H9 (cell line): Measurements from ENCODE around the gene YPEL5. TPM values are rescaled to one million over a fixed set of nuclear protein-coding genes. Genes with fewer than 3 reads are reported as not detected.

Source experiments
- DNase-seq: peaks from one replicate; pipeline ENCODE4 v3.0.0-alpha.2; 2017
- H2AFZ ChIP-seq: one replicate; pipeline ENCODE4 v1.6.1; 2013; ENCODE audit warnings: mild to moderate bottlenecking, low read length, control low read depth, moderate library complexity
- H2AK5ac ChIP-seq: 2 replicates; pipeline ENCODE4 v1.6.1; 2013; ENCODE audit warnings: low read length, control low read depth, mixed read lengths; ENCODE audit not compliant: insufficient read length
- H2BK120ac ChIP-seq: one replicate; pipeline ENCODE4 v1.6.1; 2013; ENCODE audit warnings: low read depth, mild to moderate bottlenecking, low read length, control low read depth, inconsistent platforms; ENCODE audit not compliant: poor library complexity, severe bottlenecking
- H2BK12ac ChIP-seq: 2 replicates; pipeline ENCODE4 v1.6.1; 2013; ENCODE audit warnings: low read length, control low read depth, mixed read lengths, low read depth; ENCODE audit not compliant: insufficient read length
- H2BK15ac ChIP-seq: 2 replicates; pipeline ENCODE4 v1.6.1; 2013; ENCODE audit warnings: low read depth, low read length, control low read depth
- H2BK20ac ChIP-seq: one replicate; pipeline ENCODE4 v1.6.1; 2013; ENCODE audit warnings: low read depth, mild to moderate bottlenecking, low read length, control low read depth, inconsistent platforms; ENCODE audit not compliant: poor library complexity, severe bottlenecking
- H2BK5ac ChIP-seq: 2 replicates; pipeline ENCODE4 v1.6.1; 2013; ENCODE audit warnings: low read length, control low read depth, mixed read lengths; ENCODE audit not compliant: insufficient read length
- H3K14ac ChIP-seq: 2 replicates; pipeline ENCODE4 v1.6.1; 2013; ENCODE audit warnings: low read length, control low read depth; ENCODE audit not compliant: insufficient read depth
- H3K18ac ChIP-seq: 2 replicates; pipeline ENCODE4 v1.6.1; 2013; ENCODE audit warnings: low read depth, mild to moderate bottlenecking, mixed read lengths, low read length, control low read depth; ENCODE audit not compliant: insufficient read length
- H3K23ac ChIP-seq: 2 replicates; pipeline ENCODE4 v1.6.1; 2013; ENCODE audit warnings: low read length, control low read depth, mixed read lengths, low read depth; ENCODE audit not compliant: insufficient read length
- H3K23me2 ChIP-seq: 2 replicates; pipeline ENCODE4 v1.6.1; 2013; ENCODE audit warnings: low read depth, mild to moderate bottlenecking, mixed read lengths, low read length, control low read depth; ENCODE audit not compliant: insufficient read length, poor library complexity, severe bottlenecking
- H3K27ac ChIP-seq: 2 replicates; pipeline ENCODE4 v1.5.1; 2013; ENCODE audit warnings: low read length, control low read depth, mixed read lengths, low read depth; ENCODE audit not compliant: insufficient read length
- H3K27me3 ChIP-seq: 2 replicates; pipeline ENCODE4 v1.6.1; 2013; ENCODE audit warnings: low read length, control low read depth, inconsistent platforms; ENCODE audit not compliant: insufficient read depth
- H3K4ac ChIP-seq: 2 replicates; pipeline ENCODE4 v1.6.1; 2013; ENCODE audit warnings: low read depth, mild to moderate bottlenecking, control low read depth, inconsistent platforms, low read length, moderate library complexity
- H3K4me1 ChIP-seq: 2 replicates; pipeline ENCODE4 v1.6.1; 2013; ENCODE audit warnings: low read length, control low read depth, inconsistent platforms; ENCODE audit not compliant: insufficient read depth
- H3K4me2 ChIP-seq: 2 replicates; pipeline ENCODE4 v1.6.1; 2013; ENCODE audit warnings: low read length, control low read depth, mixed read lengths; ENCODE audit not compliant: insufficient read length, insufficient read depth
- H3K56ac ChIP-seq: 2 replicates; pipeline ENCODE4 v1.6.1; 2013; ENCODE audit warnings: low read depth, mild to moderate bottlenecking, mixed read lengths, low read length, control low read depth; ENCODE audit not compliant: insufficient read length
- H3K79me1 ChIP-seq: 2 replicates; pipeline ENCODE4 v1.6.1; 2013; ENCODE audit warnings: low read depth, mild to moderate bottlenecking, moderate library complexity, low read length, control low read depth, inconsistent platforms; ENCODE audit not compliant: insufficient read depth, poor library complexity, severe bottlenecking
- H3K79me2 ChIP-seq: 2 replicates; pipeline ENCODE4 v1.6.1; 2013; ENCODE audit warnings: low read length, control low read depth, inconsistent platforms; ENCODE audit not compliant: insufficient read depth
- H3K9ac ChIP-seq: 2 replicates; pipeline ENCODE4 v1.6.1; 2013; ENCODE audit warnings: low read length, control low read depth, mixed read lengths; ENCODE audit not compliant: insufficient read length; ENCODE audit errors: extremely low read depth
- H3K9me3 ChIP-seq: one replicate; pipeline ENCODE4 v1.6.1; 2013; ENCODE audit warnings: low read depth, low read length, inconsistent platforms; ENCODE audit not compliant: control insufficient read depth
- H3T11ph ChIP-seq: one replicate; pipeline ENCODE4 v1.6.1; 2013; ENCODE audit warnings: mild to moderate bottlenecking, low read length, control low read depth, inconsistent platforms
- H4K20me1 ChIP-seq: one replicate; pipeline ENCODE4 v1.6.1; 2013; ENCODE audit not compliant: control insufficient read depth, insufficient read length, insufficient read depth
- H4K5ac ChIP-seq: 2 replicates; pipeline ENCODE4 v1.6.1; 2013; ENCODE audit warnings: low read depth, mild to moderate bottlenecking, mixed read lengths, low read length, control low read depth; ENCODE audit not compliant: insufficient read length
- H4K8ac ChIP-seq: replicated peaks from 2 replicates; pipeline ENCODE4 v1.6.1; 2013; ENCODE audit warnings: low read length, control low read depth, mixed read lengths, low read depth; ENCODE audit not compliant: insufficient read length
- H4K91ac ChIP-seq: 2 replicates; pipeline ENCODE4 v1.6.1; 2013; ENCODE audit warnings: low read depth, mild to moderate bottlenecking, moderate library complexity, mixed read lengths, low read length, control low read depth; ENCODE audit not compliant: insufficient read length
- H3K27ac Mint-ChIP-seq, 3 experiments: 2 replicates in 2 of 3; 3 replicates in 1 of 3; pipeline ENCODE4 v1.8.0; 2020 to 2021; ENCODE audit warnings: mixed read lengths in 3 of 3, mild to moderate bottlenecking in 1 of 3, moderate library complexity in 1 of 3
- H3K27me3 Mint-ChIP-seq: 2 replicates; pipeline ENCODE4 v1.8.0; 2021; ENCODE audit warnings: low read depth, mild to moderate bottlenecking, moderate library complexity, mixed read lengths
- H3K36me3 Mint-ChIP-seq, 3 experiments: 2 replicates in 2 of 3; 3 replicates in 1 of 3; pipeline ENCODE4 v1.8.0; 2020 to 2021; ENCODE audit warnings: low read depth in 3 of 3, mixed read lengths in 3 of 3; ENCODE audit not compliant: insufficient read depth in 1 of 3
- H3K4me1 Mint-ChIP-seq, 2 experiments: 2 replicates each; pipeline ENCODE4 v1.8.0; 2020; ENCODE audit warnings: mixed read lengths in 2 of 2
- H3K4me3 Mint-ChIP-seq, 2 experiments: 2 replicates in 1 of 2; 3 replicates in 1 of 2; pipeline ENCODE4 v1.8.0; 2020 to 2021; ENCODE audit warnings: mild to moderate bottlenecking in 2 of 2, mixed read lengths in 2 of 2, moderate library complexity in 1 of 2
- H3K9me3 Mint-ChIP-seq, 2 experiments: 2 replicates in 1 of 2; 3 replicates in 1 of 2; pipeline ENCODE4 v1.8.0; 2020; ENCODE audit warnings: mild to moderate bottlenecking in 2 of 2, mixed read lengths in 2 of 2, moderate library complexity in 1 of 2
- WGBS: extraction: QIAGEN DNeasy Blood & Tissue Kit; methylation state at CpG from one replicate; pipeline ENCODE4 v1.1.7; 2013; ENCODE audit warnings: missing lambda C conversion rate, low lambda C conversion rate, mixed read lengths; ENCODE audit not compliant: insufficient read length; ENCODE audit errors: extremely low coverage; 5-methylcytosine and 5-hydroxymethylcytosine counted together
- total RNA-seq: library from RNA; stranded (reverse); gene quantifications from 2 replicates; pipeline ENCODE4 v1.2.1, GENCODE V29; 2021
- TF ChIP-seq, protein P1 (sequence below): fragments of 200-600 bp; sonication (generic); conservative IDR thresholded peaks from 3 replicates; pipeline ENCODE4 v1.8.0; 2021; ENCODE audit warnings: antibody characterized with exemption, mild to moderate bottlenecking

YPEL5 gene
- total RNA-seq, 1 experiment from 2014 or later: 28.5 TPM

DNA sequence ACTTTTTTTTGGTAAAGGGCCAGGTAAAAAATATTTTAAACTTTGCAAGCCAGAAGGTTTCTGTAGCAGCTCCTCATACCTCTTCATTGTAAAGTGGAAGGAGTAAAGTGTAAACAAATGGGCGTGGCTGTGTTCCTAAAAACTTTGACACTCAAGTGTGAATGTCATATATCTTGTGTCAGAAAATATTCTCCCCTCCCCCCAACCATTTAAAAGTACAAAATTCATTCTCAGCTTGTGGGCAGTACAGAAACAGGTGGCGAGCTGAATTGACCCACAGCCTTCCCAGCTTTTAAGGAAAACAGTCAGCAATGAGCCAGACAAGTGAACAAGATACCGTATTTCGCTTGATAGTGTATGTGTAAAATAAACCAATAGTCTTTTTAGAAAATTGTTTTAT lies 4.0 kb downstream of the YPEL5 start:
- H2BK20ac ChIP-seq: no peak overlapping the region
- H2BK5ac ChIP-seq: no peak overlapping the region
- H3K79me2 ChIP-seq: no peaks in the 10 kb centered on the region
- peaks cover 8% of the 10 kb centered on the region for H3K23me2 ChIP-seq
- H2BK15ac ChIP-seq: no peak overlapping the region
- H3K4ac ChIP-seq: no peak overlapping the region
- H4K5ac ChIP-seq: no peak overlapping the region
- no peak overlapping the region for H3K56ac ChIP-seq
- no peaks in the 10 kb centered on the region for H4K20me1 ChIP-seq
- H3K4me1 Mint-ChIP-seq: peaks cover 42 to 46% of the 10 kb centered on the region in 2 experiments
- no peak overlapping the region for H4K8ac ChIP-seq
- H3T11ph ChIP-seq: no peak overlapping the region
- H3K27ac ChIP-seq: no peak overlapping the region
- H4K91ac ChIP-seq: no peak overlapping the region
- H3K23ac ChIP-seq: no peak overlapping the region
- H3K4me3 Mint-ChIP-seq: peak overlapping the region in 1 of 2 experiments; percentile 50; a peak in 1 of 5 replicates
- H3K9ac ChIP-seq: no peak overlapping the region
- H3K4me1 ChIP-seq: peaks cover 3% of the 10 kb centered on the region; the same call in 1 of the 2 replicates
- no peaks in the 10 kb centered on the region for H3K9me3 ChIP-seq
- TF ChIP-seq, protein P1, sequence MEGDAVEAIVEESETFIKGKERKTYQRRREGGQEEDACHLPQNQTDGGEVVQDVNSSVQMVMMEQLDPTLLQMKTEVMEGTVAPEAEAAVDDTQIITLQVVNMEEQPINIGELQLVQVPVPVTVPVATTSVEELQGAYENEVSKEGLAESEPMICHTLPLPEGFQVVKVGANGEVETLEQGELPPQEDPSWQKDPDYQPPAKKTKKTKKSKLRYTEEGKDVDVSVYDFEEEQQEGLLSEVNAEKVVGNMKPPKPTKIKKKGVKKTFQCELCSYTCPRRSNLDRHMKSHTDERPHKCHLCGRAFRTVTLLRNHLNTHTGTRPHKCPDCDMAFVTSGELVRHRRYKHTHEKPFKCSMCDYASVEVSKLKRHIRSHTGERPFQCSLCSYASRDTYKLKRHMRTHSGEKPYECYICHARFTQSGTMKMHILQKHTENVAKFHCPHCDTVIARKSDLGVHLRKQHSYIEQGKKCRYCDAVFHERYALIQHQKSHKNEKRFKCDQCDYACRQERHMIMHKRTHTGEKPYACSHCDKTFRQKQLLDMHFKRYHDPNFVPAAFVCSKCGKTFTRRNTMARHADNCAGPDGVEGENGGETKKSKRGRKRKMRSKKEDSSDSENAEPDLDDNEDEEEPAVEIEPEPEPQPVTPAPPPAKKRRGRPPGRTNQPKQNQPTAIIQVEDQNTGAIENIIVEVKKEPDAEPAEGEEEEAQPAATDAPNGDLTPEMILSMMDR: no peak
- no peak overlapping the region for H3K14ac ChIP-seq
- H2BK12ac ChIP-seq: no peak overlapping the region
- peaks cover 1% of the 10 kb centered on the region for H3K27me3 Mint-ChIP-seq
- H3K36me3 Mint-ChIP-seq: peaks cover 0 to 13% (median 7%) of the 10 kb centered on the region in 3 experiments; a peak in 5 of 7 replicates
- no CpG with 5 or more reads among the region's 4 CpGs for WGBS
- H3K18ac ChIP-seq: no peak overlapping the region
- no peak overlapping the region for H2AFZ ChIP-seq
- no peaks in the 10 kb centered on the region for H3K79me1 ChIP-seq
- DNase-seq: no peak
- H2BK120ac ChIP-seq: no peak overlapping the region
- no peak overlapping the region for H3K4me2 ChIP-seq
- peak overlapping the region; percentile 29 to 96 (median 84); a peak in 4 of 7 replicates for H3K27ac Mint-ChIP-seq
- H3K9me3 Mint-ChIP-seq: no peaks in the 10 kb centered on the region
- H2AK5ac ChIP-seq: no peak overlapping the region
- H3K27me3 ChIP-seq: no peaks in the 10 kb centered on the region
